Testis (tissue), 2 donors: Measurements from ENCODE around the gene NDUFAF5.

ENCODE experiments used
- CTCF ChIP-seq, 3 experiments: fragments of 450-650 bp in 2 of 3; fragments of 200-600 bp in 1 of 3; sonication (generic) in 1 of 3; IDR thresholded peaks; one replicate each; pipeline ENCODE4 v1.5.1; 2016 to 2019; ENCODE audit warnings: antibody characterized with exemption in 3 of 3, mild to moderate bottlenecking in 2 of 3, moderate library complexity in 1 of 3
- POLR2A ChIP-seq: fragments of 450-650 bp; IDR thresholded peaks from one replicate; pipeline ENCODE4 v1.6.1; 2017; ENCODE audit warnings: antibody characterized with exemption, mild to moderate bottlenecking, moderate library complexity

- TF ChIP-seq CTCF (IDR thresholded peaks at IDR 0.05) = no peak
- no peak for TF ChIP-seq POLR2A
These were observed 35.0 kb upstream of the NDUFAF5 start for GRCh38 chr20:13749811-13750210.
